GM19463 (cell line): Measurements from ENCODE around the gene NFS1.
A peak's percentile ranks its signal among the peaks of the same experiment; 100 is the strongest.

Experiments used
- ATAC-seq: cut with Tn5 transposase; IDR thresholded peaks from one replicate; pipeline ENCODE4 v1.9.1; 2021; ENCODE audit warnings: mild to moderate bottlenecking, moderate library complexity; ENCODE audit not compliant: unreplicated experiment

The NFS1 gene

DNA sequence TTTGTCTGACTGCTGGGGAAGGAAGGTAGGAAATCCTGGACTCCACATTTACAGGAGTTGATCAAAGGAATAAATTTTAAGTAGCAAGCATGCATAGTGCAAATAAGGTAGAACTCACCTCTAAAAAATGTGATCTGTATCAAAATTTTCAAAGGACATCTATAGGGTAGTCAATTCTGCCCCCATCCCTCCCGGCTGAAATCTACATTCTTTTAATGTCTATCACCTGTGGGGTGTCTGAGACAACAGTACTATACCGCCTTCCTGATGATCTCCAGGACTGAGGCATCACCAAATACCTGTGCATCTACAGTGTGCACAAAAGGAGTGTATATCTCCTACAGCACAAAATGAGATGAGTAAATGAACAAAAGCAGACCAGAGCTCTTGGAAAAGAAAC lies 54.3 kb downstream of the NFS1 start:
- ATAC-seq = no peak

GRCh38 chr20:35643045-35643444 lies 56.1 kb downstream of the NFS1 start:
- no peak for ATAC-seq

DNA sequence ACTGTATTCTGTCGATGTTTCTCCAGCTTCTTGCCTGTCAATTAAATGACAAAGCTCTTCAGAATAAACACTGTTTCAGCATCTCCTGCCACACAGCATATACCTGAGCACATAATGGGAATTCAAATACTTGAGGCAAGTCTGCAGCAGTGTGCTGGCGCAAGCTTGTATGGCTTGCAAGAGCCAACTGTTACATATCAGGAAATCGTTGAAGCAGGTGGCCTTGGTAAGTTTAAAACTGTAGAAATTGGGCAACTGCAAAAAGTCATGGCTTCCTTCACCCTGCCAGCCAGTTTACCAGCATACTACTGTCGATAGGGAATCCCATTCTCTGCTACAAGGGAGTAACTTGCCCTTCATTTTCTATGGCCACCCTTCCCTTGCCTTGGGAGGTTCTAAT lies 57.4 kb downstream of the NFS1 start:
- no peak for ATAC-seq

- no peak for ATAC-seq
These were observed 58.4 kb downstream of the NFS1 start for GRCh38 chr20:35640724-35641123.

GRCh38 chr20:35638751-35639150 lies 60.4 kb downstream of the NFS1 start:
- ATAC-seq = no peak

GRCh38 chr20:35637276-35637675 lies 61.9 kb downstream of the NFS1 start:
- no peak for ATAC-seq

DNA sequence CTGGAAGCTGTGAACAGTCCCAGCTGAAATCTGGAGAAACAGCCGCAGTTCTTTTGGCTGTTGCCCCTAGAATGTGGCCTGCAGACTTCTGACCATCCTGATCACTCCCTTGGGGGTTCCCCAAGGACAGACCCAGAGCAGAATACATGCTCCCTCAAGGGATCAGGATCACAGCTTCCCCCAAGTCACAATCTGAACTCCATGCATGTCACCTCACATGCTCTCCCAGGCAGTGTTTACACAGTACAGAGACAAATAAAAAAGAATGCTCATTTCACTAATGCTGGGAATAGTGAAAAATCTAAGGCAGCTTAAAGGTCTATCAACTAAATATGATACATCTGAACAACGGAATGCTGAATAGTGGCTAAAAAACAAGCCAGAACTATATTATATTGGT lies 63.1 kb downstream of the NFS1 start:
- ATAC-seq = no peak

- no peak for ATAC-seq
These were observed 63.5 kb downstream of the NFS1 start for GRCh38 chr20:35635652-35636051.

GRCh38 chr20:35632539-35633115 lies 66.5 kb downstream of the NFS1 start:
- no peak for ATAC-seq

GRCh38 chr20:35630636-35631035 lies 68.5 kb downstream of the NFS1 start:
- ATAC-seq = no peak

DNA sequence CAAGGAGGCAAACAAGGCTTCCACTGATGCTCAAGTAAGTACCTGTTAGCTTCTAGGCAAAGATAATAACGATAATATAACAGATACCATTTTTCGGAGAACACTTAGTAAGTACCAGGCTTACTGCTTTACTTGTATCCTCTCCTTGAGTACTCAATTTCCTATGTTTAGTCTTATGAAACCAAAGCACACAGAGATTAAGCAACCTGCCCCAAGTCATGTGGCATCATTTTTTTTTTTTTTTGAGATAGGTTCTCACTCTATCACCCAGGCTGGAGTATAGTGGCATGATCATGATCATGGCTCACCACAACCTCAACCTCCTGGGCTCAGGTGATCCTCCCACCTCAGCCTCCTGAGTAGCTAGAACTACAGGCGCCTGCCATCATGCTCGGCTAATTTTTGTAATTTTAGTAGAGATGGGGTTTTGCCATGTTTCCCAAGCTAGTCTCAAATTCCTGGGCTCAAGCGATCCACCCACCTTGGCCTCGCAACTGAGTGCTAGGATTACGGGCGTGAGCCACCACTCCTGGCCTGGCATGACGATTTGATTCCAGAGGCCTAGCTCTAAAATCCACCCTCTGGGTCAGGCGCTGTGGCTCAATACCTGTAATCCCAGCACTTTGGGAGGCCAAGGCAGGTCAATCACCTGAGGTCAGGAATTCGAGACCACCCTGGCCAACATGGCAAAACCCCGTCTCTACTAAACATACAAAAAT lies 69.6 kb downstream of the NFS1 start:
- ATAC-seq = no peak

DNA sequence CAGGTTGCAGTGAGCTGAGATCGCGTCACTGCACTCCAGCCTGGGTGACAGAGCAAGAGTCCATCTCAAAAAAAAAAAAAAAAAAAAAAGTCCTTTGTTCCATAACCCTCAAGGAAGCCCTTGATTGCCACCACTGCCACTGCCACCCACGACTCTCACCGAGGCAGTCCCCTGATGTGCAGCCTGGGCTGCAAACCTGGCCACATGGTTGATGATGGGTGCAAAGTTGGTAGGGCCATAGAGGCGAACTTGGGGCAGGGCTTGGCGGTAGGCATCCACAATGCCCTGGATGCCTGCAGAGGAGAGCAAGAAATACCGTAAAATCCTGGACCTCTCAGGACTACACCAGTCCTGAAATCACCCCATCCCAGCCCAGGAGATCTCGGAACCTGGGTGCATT lies 72.0 kb downstream of the NFS1 start:
- ATAC-seq = no peak

GRCh38 chr20:35626386-35627001 lies 72.7 kb downstream of the NFS1 start:
- ATAC-seq = no peak

DNA sequence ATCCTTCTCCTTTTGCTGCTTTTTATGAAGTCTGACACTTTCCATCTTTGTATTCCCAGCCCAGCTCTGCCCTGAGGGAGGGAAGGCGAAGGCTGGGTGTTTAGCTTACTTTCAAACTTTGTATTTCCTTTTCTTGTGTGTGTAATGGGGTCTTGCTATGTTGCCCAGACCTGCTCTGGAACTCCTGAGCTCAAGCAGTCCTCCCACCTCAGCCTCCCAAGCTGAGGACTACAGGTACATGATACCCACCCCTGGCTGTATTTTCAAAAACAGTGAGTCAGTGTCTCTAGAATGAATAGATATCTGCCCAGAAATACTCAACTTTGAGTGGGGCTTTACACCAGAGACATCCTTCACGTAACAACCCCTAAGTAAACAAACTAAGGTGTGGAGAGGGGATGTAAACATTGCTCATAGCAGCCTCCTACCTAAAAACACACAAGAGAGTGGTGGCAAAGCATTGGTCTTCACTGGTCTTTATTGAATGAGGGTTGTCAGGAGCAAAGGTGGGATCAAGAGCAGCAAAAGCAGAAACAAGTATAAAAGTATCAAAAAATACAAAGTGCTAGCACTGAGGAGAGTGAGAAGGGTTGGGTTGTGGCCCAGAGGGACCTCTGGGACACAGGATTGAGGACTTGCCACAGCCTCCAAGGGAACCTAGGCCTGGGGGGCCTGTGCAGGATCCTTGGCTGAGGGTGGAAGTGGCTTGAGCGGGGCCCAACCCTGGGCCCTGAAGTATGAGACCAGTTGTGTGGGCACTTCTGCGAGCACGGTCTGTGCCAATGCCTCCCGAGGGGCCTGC lies 73.4 kb downstream of the NFS1 start:
- no peak for ATAC-seq

GRCh38 chr20:35621560-35621946 lies 77.6 kb downstream of the NFS1 start:
- no peak for ATAC-seq

GRCh38 chr20:35620818-35621559 lies 78.2 kb downstream of the NFS1 start:
- no peak for ATAC-seq

DNA sequence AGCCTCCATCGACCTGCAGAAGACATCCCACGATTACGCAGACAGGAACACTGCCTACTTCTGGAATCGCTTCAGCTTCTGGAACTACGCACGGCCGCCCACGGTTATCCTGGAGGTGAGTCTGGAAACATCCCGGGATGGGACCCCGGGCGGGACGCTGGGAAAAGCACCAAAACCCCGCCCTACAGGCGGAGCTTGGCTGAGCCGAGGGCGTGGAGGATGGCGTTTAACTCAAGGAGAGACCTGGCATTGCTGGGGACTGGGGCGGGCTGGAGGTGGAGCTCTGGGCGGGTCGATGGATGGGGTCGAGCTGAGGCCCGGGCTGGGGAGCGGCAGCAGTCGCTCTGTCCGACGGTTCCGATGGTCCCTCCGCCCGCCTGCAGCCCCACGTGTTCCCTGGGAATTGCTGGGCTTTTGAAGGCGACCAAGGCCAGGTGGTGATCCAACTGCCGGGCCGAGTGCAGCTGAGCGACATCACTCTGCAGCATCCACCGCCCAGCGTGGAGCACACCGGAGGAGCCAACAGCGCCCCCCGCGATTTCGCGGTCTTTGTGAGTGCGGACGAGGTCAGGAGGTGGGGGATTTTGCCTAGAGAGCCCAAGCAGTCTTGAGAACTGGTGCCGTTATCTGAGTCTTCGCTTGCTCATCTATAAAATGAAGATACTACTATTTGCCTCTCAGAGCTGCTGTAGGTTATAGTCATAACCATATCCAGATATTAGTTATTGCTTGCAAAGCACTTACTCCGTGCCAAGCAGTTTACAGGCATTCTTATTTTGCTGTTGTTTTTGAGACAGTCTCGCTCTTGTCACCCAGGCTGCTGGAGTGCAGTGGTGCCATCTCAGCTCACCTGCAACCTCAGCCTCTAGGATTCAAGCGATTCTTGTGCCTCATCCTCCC lies 79.7 kb downstream of the NFS1 start:
- peak; percentile 39 for ATAC-seq

DNA sequence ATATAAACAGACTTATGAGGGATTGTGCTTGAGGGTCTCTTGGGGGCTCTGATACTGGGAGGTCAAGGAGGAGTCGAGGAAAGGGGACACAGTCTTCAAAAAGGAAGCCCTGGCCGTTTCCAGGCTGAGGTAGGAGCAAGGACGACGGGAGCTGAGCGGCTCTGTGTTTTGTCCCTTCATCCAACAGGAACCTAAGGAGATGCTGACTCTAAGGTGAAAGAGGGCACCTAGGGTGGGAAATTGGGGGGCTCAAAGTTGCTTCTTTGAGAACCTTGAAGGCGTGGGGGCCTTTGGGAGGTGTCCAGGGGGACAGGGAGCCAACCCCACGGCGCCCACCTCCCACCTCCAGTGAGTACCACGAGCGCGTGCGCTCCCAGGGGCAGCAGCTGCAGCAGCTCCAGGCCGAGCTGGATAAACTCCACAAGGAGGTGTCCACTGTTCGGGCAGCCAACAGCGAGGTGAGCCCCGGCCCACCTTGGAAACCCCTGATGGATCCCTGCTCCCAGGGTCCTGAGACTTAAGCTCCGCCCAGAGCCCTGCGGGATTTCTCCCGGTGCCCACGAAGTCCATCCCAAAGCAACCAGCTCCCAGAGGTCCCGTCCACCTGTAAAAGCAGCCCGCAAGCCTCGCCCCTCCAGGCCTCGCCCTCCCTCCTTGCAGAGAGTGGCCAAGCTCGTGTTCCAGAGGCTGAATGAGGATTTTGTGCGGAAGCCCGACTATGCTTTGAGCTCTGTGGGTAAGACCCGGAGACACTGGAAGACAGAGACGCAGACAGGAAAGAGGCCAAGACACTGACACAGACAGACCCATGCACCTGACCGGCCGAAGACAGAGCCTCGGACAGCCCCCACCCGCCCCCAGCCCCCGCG lies 80.7 kb downstream of the NFS1 start:
- no peak for ATAC-seq
